GM12878 (cell line): ENCODE results near the gene VIPAS39. TPM values are rescaled to one million over a fixed set of nuclear protein-coding genes. Genes with fewer than 3 reads are reported as not detected.

Experiments used
- BCL11A ChIP-seq: IDR thresholded peaks from 2 replicates; pipeline ENCODE4 v1.6.1; 2011; ENCODE audit warnings: low read depth, low read length
- FOXK2 ChIP-seq: fragments of 450-650 bp; IDR thresholded peaks from 2 replicates; pipeline ENCODE4 v1.6.1; 2017; ENCODE audit warnings: mild to moderate bottlenecking, moderate library complexity
- GABPA ChIP-seq: IDR thresholded peaks from 2 replicates; pipeline ENCODE4 v1.6.1; 2014; ENCODE audit warnings: antibody characterized with exemption, low read depth, mild to moderate bottlenecking, inconsistent platforms
- IKZF1 ChIP-seq: fragments of 450-650 bp; conservative IDR thresholded peaks from 2 replicates; pipeline ENCODE4 v1.6.1; 2017; ENCODE audit warnings: antibody characterized with exemption, mild to moderate bottlenecking
- KLF5 ChIP-seq: fragments of 450-650 bp; IDR thresholded peaks from 2 replicates; pipeline ENCODE4 v1.6.1; 2014; ENCODE audit warnings: mild to moderate bottlenecking; ENCODE audit not compliant: partially characterized antibody
- MEF2A ChIP-seq: IDR thresholded peaks from 2 replicates; pipeline ENCODE4 v1.6.1; 2011; ENCODE audit warnings: low read depth, mild to moderate bottlenecking, low read length, moderate library complexity; ENCODE audit not compliant: insufficient read depth
- NFXL1 ChIP-seq: fragments of 450-650 bp; IDR thresholded peaks from 2 replicates; pipeline ENCODE4 v1.6.1; 2017; ENCODE audit warnings: antibody characterized with exemption, mild to moderate bottlenecking, borderline replicate concordance
- NFYB ChIP-seq: IDR thresholded peaks from 2 replicates; pipeline ENCODE4 v1.6.1; 2011; ENCODE audit warnings: low read depth, mild to moderate bottlenecking, low read length, improper control_type of control experiment, moderate library complexity; ENCODE audit not compliant: insufficient read depth
- NR2C1 ChIP-seq: fragments of 450-650 bp; IDR thresholded peaks from 2 replicates; pipeline ENCODE4 v1.6.1; 2017; ENCODE audit warnings: antibody characterized with exemption, mild to moderate bottlenecking, moderate library complexity
- NR2C2 ChIP-seq: IDR thresholded peaks from 2 replicates; pipeline ENCODE4 v1.6.1; 2011; ENCODE audit warnings: borderline replicate concordance, low read depth; ENCODE audit not compliant: control insufficient read depth, insufficient read length
- NR2F1 ChIP-seq: fragments of 450-650 bp; conservative IDR thresholded peaks from 2 replicates; pipeline ENCODE4 v1.6.1; 2017; ENCODE audit warnings: mild to moderate bottlenecking
- POLR2AphosphoS5 ChIP-seq: IDR thresholded peaks from 2 replicates; pipeline ENCODE4 v1.6.1; 2011; ENCODE audit warnings: mild to moderate bottlenecking, low read length, inconsistent platforms
- POU2F2 ChIP-seq: IDR thresholded peaks from 3 replicates; pipeline ENCODE4 v1.6.1; 2011; ENCODE audit warnings: low read depth, mild to moderate bottlenecking, low read length, borderline replicate concordance
- RAD51 ChIP-seq: fragments of 450-650 bp; IDR thresholded peaks from 2 replicates; pipeline ENCODE4 v1.6.1; 2016; ENCODE audit warnings: moderate library complexity, mild to moderate bottlenecking, inconsistent platforms
- SIN3A ChIP-seq: IDR thresholded peaks from 2 replicates; pipeline ENCODE4 v1.6.1; 2012; ENCODE audit warnings: low read depth, low read length, improper control_type of control experiment
- SIX5 ChIP-seq: IDR thresholded peaks from 2 replicates; pipeline ENCODE4 v1.6.1; 2011; ENCODE audit warnings: mild to moderate bottlenecking, low read depth, low read length, moderate library complexity; ENCODE audit not compliant: severe bottlenecking
- SMAD5 ChIP-seq: IDR thresholded peaks from 2 replicates; pipeline ENCODE4 v1.6.1; 2016; ENCODE audit warnings: antibody characterized with exemption, low read depth
- SMARCA5 ChIP-seq: fragments of 450-650 bp; IDR thresholded peaks from 2 replicates; pipeline ENCODE4 v1.6.1; 2017; ENCODE audit warnings: mild to moderate bottlenecking
- SMC3 ChIP-seq: IDR thresholded peaks from 2 replicates; pipeline ENCODE4 v1.6.1; 2011; ENCODE audit warnings: low read length, improper control_type of control experiment, borderline replicate concordance
- SPI1 ChIP-seq: IDR thresholded peaks from 2 replicates; pipeline ENCODE4 v1.6.1; 2011; ENCODE audit warnings: low read depth, mild to moderate bottlenecking, low read length, moderate library complexity, borderline replicate concordance; ENCODE audit not compliant: insufficient read depth
- SREBF2 ChIP-seq: IDR thresholded peaks from 2 replicates; pipeline ENCODE4 v1.6.1; 2012; ENCODE audit warnings: mild to moderate bottlenecking, low read length
- TBL1XR1 ChIP-seq: IDR thresholded peaks from 2 replicates; pipeline ENCODE4 v1.6.1; 2012; ENCODE audit warnings: low read depth, low read length, improper control_type of control experiment
- TCF3 ChIP-seq: IDR thresholded peaks from 2 replicates; pipeline ENCODE4 v1.6.1; 2012; ENCODE audit warnings: low read depth, mild to moderate bottlenecking, low read length, borderline replicate concordance; ENCODE audit not compliant: insufficient read depth
- WRNIP1 ChIP-seq: IDR thresholded peaks from 2 replicates; pipeline ENCODE4 v1.6.1; 2011; ENCODE audit warnings: low read depth, low read length, improper control_type of control experiment, borderline replicate concordance
- polyA plus RNA-seq, 11 experiments: library from polyadenylated mRNA; depleted of rRNA in 4 of 11; unstranded in 6 of 11; stranded (reverse) in 5 of 11; fragments of >200 nt; fragmentation: Nextera tagmentation in 4 of 11; fragmentation: Illumina TruSeq in 1 of 11; extraction: Ambion mirVana in 4 of 11; extraction: Trizol in 1 of 11; gene quantifications; 1 replicate in 1 of 11; 2 replicates in 10 of 11; pipeline versions ENCODE4 v1.2.1 to v1.2.3, GENCODE V29; 2011 to 2016; ENCODE audit warnings: inconsistent platforms in 2 of 11, missing spikeins in 2 of 11, low read depth in 1 of 11
- total RNA-seq, 4 experiments: library from RNA; depleted of rRNA in 3 of 4; stranded (reverse); fragments of >200 nt in 3 of 4; fragmentation: Illumina TruSeq in 1 of 4; extraction: Trizol in 1 of 4; gene quantifications; 2 replicates each; pipeline versions ENCODE4 v1.2.1 to v1.2.3, GENCODE V29; 2013 to 2021
- TF ChIP-seq, protein P1 (sequence below): fragments of 450-650 bp; IDR thresholded peaks from 2 replicates; pipeline ENCODE4 v1.6.1; 2017; ENCODE audit warnings: mild to moderate bottlenecking, low read depth, inconsistent platforms; ENCODE audit not compliant: poor library complexity, severe bottlenecking
- TF ChIP-seq, protein P2 (sequence below): IDR thresholded peaks from 2 replicates; pipeline ENCODE4 v1.6.1; 2011; ENCODE audit warnings: borderline replicate concordance, low read depth, mild to moderate bottlenecking, moderate library complexity, low read length; ENCODE audit not compliant: insufficient read depth, poor library complexity, severe bottlenecking
- TF ChIP-seq, protein P3 (sequence below): fragments of 450-650 bp; IDR thresholded peaks from 2 replicates; pipeline ENCODE4 v1.6.1; 2017; ENCODE audit warnings: low read depth, mild to moderate bottlenecking, moderate library complexity

VIPAS39 gene
- total and polyA plus RNA-seq, 10 of the 15 experiments (the other 5 are each of a cell fraction or from before 2014, with no cell fraction given) = 6.7 to 38.8 (median 18.5) TPM

DNA sequence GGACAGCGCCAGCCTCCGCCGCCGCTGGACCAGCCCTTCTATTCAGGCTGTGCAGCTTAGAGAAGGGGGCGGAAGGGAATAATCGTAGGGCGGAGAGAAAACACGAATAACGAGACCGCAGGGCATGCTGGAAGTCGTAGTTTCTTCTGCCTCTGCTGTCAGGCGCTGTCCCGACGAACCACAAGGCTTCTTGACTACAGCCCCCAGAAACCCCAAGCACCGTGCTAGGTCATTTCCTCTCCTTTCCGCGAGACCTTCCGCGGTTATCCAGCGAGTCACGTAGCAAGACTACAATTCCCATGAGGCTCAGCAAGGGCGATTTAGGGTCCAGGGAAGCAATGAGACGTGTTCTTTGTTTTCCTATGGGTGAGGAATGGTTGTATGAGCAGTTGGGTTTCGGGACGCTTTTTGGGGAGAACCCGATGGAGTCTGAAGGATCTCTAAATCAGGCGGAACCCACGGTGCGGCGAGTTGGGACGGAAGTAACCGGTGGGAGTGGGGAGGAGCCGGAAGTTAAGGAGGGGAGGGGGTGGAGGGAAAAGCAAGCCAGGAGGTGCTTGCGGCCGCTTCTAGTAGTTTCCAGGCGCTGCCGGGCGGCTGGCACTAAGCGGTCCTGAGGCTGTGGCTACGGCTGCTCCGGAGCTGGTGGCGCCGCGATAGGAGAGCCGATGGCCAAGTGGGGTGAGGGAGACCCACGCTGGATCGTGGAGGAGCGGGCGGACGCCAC lies at the start of gene VIPAS39, which contains the start of gene AHSA1 (continued):
- TF ChIP-seq WRNIP1 (peak; percentile 27; the same call in 1 of the 2 replicates), NR2C2 (no peak), SREBF2 (0 out of 2 replicates have a peak, but pooled peaks have one; percentile 31), BCL11A (no peak), POLR2AphosphoS5 (peak; percentile 76; the same call in 1 of the 2 replicates), SIN3A (peak; percentile 28; the same call in 1 of the 2 replicates), MEF2A (no peak), GABPA (peak; percentile 96), NR2C1 (peak; percentile 94), SMARCA5 (peak; percentile 80; the same call in 1 of the 2 replicates), SMC3 (no peak), TCF3 (no peak), SPI1 (0 out of 2 replicates have a peak, but pooled peaks have one; percentile 9), NR2F1 (peak; percentile 40; the same call in 1 of the 2 replicates), FOXK2 (peak; percentile 73), IKZF1 (peak; percentile 100), NFYB (peak; percentile 40; the same call in 1 of the 2 replicates), RAD51 (no peak), SIX5 (peak; percentile 97), NFXL1 (no peak), POU2F2 (peak; percentile 58; the same call in 2 of the 3 replicates), KLF5 (peak; percentile 58), SMAD5 (peak; percentile 59; the same call in 1 of the 2 replicates), TBL1XR1 (peak; percentile 61; the same call in 1 of the 2 replicates)
- TF ChIP-seq, protein P1, sequence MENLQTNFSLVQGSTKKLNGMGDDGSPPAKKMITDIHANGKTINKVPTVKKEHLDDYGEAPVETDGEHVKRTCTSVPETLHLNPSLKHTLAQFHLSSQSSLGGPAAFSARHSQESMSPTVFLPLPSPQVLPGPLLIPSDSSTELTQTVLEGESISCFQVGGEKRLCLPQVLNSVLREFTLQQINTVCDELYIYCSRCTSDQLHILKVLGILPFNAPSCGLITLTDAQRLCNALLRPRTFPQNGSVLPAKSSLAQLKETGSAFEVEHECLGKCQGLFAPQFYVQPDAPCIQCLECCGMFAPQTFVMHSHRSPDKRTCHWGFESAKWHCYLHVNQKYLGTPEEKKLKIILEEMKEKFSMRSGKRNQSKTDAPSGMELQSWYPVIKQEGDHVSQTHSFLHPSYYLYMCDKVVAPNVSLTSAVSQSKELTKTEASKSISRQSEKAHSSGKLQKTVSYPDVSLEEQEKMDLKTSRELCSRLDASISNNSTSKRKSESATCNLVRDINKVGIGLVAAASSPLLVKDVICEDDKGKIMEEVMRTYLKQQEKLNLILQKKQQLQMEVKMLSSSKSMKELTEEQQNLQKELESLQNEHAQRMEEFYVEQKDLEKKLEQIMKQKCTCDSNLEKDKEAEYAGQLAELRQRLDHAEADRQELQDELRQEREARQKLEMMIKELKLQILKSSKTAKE = no peak
- TF ChIP-seq, protein P2, sequence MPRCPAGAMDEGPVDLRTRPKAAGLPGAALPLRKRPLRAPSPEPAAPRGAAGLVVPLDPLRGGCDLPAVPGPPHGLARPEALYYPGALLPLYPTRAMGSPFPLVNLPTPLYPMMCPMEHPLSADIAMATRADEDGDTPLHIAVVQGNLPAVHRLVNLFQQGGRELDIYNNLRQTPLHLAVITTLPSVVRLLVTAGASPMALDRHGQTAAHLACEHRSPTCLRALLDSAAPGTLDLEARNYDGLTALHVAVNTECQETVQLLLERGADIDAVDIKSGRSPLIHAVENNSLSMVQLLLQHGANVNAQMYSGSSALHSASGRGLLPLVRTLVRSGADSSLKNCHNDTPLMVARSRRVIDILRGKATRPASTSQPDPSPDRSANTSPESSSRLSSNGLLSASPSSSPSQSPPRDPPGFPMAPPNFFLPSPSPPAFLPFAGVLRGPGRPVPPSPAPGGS = peak; percentile 8
- TF ChIP-seq, protein P3, sequence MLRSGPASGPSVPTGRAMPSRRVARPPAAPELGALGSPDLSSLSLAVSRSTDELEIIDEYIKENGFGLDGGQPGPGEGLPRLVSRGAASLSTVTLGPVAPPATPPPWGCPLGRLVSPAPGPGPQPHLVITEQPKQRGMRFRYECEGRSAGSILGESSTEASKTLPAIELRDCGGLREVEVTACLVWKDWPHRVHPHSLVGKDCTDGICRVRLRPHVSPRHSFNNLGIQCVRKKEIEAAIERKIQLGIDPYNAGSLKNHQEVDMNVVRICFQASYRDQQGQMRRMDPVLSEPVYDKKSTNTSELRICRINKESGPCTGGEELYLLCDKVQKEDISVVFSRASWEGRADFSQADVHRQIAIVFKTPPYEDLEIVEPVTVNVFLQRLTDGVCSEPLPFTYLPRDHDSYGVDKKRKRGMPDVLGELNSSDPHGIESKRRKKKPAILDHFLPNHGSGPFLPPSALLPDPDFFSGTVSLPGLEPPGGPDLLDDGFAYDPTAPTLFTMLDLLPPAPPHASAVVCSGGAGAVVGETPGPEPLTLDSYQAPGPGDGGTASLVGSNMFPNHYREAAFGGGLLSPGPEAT = peak; percentile 78
